ENCODE results near the gene CDC123. TPM values are rescaled to one million over a fixed set of nuclear protein-coding genes. Genes with fewer than 3 reads are reported as not detected.
"Not testable (repeated sequence)": the region's sequence is repeated elsewhere in the genome, so short reads cannot be mapped to it uniquely, and the experiment has no call there.

The CDC123 gene
- polyA plus RNA-seq, 2 of the 4 experiments (the other 2 are of a cell fraction) = 164 to 195 TPM

DNA sequence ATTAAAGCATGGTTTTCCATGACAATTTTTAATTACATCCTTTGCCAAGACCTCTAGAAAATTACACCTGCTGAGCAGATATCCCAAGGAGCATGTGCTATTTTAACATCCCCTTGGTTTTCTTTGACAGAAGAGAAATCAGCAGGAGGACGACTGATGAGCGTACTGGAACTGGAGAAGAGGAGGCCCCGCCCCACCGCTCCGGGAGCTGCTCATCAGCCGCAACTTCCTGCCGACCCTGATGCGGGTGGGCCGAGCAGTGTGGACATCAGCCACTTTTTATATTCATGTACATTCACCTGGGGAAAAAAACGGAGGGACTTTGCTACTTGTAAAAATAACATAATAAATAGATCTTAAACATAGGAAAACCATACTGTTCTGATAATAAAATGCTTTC lies 54.2 kb downstream of the CDC123 start:
- POLR2A ChIA-PET = no interaction called here
- FAIRE-seq = no peak
- Histone ChIP-seq H3K4me3 (no peak overlapping the region), H3K4me1 (no peaks in the 10 kb centered on the region; the same call in 2 of the 3 replicates), H3K27ac (no peak overlapping the region), H3K4me2 (no peak overlapping the region), H3K9me3 (no peaks in the 10 kb centered on the region)
- 94% methylated on average over 10 of the region's 10 CpGs for WGBS (ENCODE audit: missing lambda C conversion rate)
- no peak for ATAC-seq
- TF ChIP-seq CHD4 (IDR thresholded peaks at IDR 0.05; ENCODE audit: borderline replicate concordance) = no peak
- no peak for TF ChIP-seq JUNB (IDR thresholded peaks at IDR 0.05)
- CTCF ChIA-PET = interaction anchor here (1.4 to 5.3 kb wide), 2 partner anchors 11 to 35 kb away, joined by 4 to 20 read pairs; no protein-coding TSS in a partner anchor
- DNase-seq (ENCODE audit: low read depth in 1 of 2, low spot score in 1 of 2) = no peak

DNA sequence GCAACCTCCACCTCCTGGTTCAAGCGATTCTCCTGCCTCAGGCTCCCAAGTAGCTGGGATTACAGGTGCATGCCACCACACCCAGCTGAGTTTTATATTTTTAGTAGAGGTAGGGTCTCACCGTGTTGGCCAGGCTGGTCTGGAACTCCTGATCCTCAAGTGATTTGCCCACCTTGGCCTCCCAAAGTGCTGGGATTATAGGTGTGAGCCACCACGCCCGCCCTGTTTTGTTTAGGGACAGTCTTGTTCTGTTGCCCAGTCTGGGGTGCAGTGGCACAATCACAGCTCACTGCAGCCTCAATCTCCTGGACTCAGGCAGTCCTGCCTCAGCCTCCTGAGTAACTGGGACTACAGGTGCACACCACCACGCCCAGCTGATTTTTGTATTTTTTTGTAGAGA lies 54.7 kb downstream of the CDC123 start:
- H3K4me1 ChIP-seq; ATAC-seq; H3K4me2 ChIP-seq; H3K27ac ChIP-seq; DNase-seq (ENCODE audit: low read depth in 1 of 2, low spot score in 1 of 2); POLR2A ChIA-PET; FAIRE-seq; H3K4me3 ChIP-seq; H3K9me3 ChIP-seq: not testable (repeated sequence)
- CTCF ChIA-PET = interaction anchor here (1.4 to 5.3 kb wide), 2 partner anchors 11 to 35 kb away, joined by 4 to 20 read pairs; no protein-coding TSS in a partner anchor
- WGBS (ENCODE audit: missing lambda C conversion rate) = 98% methylated on average over 5 of the region's 5 CpGs

DNA sequence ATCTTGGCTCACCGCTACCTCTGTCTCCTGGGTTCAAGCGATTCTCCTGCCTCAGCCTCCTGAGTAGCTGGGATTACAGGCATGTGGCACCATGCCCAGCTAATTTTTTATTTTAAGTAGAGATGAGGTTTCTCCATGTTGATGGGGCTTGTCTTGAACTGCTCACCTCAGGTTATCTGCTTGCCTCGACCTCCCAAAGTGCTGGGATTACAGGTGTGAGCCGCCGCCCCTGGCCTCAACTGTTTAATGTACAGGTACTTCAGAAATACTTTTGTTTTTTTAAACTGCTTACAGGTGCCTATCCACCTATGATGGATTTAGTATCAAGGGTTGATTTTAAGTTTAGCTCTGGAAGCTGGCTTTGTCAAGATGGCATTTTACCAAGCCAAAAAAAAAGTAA lies 55.6 kb downstream of the CDC123 start:
- H3K9me3 ChIP-seq = no peaks in the 10 kb centered on the region
- FAIRE-seq (no peak), ATAC-seq (no peak), DNase-seq (ENCODE audit: low read depth in 1 of 2, low spot score in 1 of 2) (no peak)
- H3K27ac ChIP-seq = no peak overlapping the region
- CTCF ChIA-PET = interaction anchor here (0.8 to 5.3 kb wide), 5 partner anchors 12 to 459 kb away, joined by 3 to 20 read pairs (median 4); no protein-coding TSS in a partner anchor
- 97% methylated on average over 5 of the region's 5 CpGs for WGBS (ENCODE audit: missing lambda C conversion rate)
- no peak overlapping the region for H3K4me2 ChIP-seq
- H3K4me1 ChIP-seq = no peaks in the 10 kb centered on the region; the same call in 2 of the 3 replicates
- POLR2A ChIA-PET = no interaction called here
- TF ChIP-seq MYC (IDR thresholded peaks at IDR 0.05; ENCODE audit: borderline replicate concordance, low read length) = no peak
- TF ChIP-seq HOXA7 (CRISPR knock-in tag; IDR thresholded peaks at IDR 0.05) = no peak
- TF ChIP-seq MAFK (IDR thresholded peaks at IDR 0.05; ENCODE audit: partially characterized antibody) = no peak
- no peak for TF ChIP-seq NPAS2 (CRISPR knock-in tag; IDR thresholded peaks at IDR 0.05; ENCODE audit: borderline replicate concordance)
- TF ChIP-seq CBX8 (IDR thresholded peaks at IDR 0.05) = no peak
- TF ChIP-seq CEBPB (IDR thresholded peaks at IDR 0.05) = no peak
- TF ChIP-seq, protein P1, sequence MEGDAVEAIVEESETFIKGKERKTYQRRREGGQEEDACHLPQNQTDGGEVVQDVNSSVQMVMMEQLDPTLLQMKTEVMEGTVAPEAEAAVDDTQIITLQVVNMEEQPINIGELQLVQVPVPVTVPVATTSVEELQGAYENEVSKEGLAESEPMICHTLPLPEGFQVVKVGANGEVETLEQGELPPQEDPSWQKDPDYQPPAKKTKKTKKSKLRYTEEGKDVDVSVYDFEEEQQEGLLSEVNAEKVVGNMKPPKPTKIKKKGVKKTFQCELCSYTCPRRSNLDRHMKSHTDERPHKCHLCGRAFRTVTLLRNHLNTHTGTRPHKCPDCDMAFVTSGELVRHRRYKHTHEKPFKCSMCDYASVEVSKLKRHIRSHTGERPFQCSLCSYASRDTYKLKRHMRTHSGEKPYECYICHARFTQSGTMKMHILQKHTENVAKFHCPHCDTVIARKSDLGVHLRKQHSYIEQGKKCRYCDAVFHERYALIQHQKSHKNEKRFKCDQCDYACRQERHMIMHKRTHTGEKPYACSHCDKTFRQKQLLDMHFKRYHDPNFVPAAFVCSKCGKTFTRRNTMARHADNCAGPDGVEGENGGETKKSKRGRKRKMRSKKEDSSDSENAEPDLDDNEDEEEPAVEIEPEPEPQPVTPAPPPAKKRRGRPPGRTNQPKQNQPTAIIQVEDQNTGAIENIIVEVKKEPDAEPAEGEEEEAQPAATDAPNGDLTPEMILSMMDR (IDR thresholded peaks at IDR 0.05) = no peak
- TF ChIP-seq, protein P2, sequence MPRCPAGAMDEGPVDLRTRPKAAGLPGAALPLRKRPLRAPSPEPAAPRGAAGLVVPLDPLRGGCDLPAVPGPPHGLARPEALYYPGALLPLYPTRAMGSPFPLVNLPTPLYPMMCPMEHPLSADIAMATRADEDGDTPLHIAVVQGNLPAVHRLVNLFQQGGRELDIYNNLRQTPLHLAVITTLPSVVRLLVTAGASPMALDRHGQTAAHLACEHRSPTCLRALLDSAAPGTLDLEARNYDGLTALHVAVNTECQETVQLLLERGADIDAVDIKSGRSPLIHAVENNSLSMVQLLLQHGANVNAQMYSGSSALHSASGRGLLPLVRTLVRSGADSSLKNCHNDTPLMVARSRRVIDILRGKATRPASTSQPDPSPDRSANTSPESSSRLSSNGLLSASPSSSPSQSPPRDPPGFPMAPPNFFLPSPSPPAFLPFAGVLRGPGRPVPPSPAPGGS (IDR thresholded peaks at IDR 0.05) = no peak
- no peak for TF ChIP-seq NR3C1 (IDR thresholded peaks at IDR 0.05)
- no peak for TF ChIP-seq BHLHE40 (IDR thresholded peaks at IDR 0.05; ENCODE audit: low read depth, low read length)
- H3K4me3 ChIP-seq = no peak overlapping the region

DNA sequence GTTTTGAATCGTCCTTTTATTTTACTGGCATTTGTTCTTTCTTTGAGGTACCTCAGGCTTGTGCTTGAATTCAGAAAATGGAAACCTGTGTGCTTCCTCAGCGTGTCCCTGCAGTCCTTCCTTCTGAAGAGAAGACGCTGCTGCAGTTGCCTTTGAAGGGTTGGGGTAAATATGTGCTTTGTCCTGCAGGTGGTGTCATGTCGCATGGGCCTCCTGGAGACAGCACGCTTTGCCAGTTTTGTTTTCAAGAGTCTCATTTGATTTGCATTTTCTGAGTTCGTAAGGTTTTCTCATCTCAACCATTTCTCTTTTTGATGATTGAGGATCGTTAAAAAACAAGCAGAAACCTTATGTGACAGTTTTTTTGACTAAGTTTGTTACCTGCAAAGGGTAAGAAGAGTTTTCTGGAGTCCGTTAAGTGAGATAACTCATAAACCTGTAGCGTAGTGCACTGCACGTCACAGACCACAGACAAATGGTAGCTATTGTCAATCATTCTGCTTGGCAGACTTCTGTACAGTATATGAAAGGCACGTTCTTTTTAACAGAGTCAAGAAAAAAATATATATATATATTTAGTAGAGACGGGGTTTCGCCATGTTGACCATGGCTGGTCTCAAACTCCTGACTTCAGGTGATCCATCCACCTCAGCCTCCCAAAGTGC lies 57.0 kb downstream of the CDC123 start:
- DNase-seq (ENCODE audit: low read depth in 1 of 2, low spot score in 1 of 2) (peak; percentile 43 to 65), ATAC-seq (peak; percentile 82 to 88), FAIRE-seq (no peak)
- no peak overlapping the region for H3K4me2 ChIP-seq
- no peaks in the 10 kb centered on the region for H3K9me3 ChIP-seq
- no peaks in the 10 kb centered on the region for H3K4me1 ChIP-seq
- WGBS (ENCODE audit: missing lambda C conversion rate) = 82% methylated on average over 13 of the region's 13 CpGs
- H3K27ac ChIP-seq = no peak overlapping the region
- POLR2A ChIA-PET = no interaction called here
- TF ChIP-seq EHMT2 (IDR thresholded peaks at IDR 0.05; ENCODE audit: low read depth) = no peak
- TF ChIP-seq HOXB5 (CRISPR knock-in tag; IDR thresholded peaks at IDR 0.05) = no peak
- peak; percentile 53 for TF ChIP-seq SMC3 (IDR thresholded peaks at IDR 0.05)
- TF ChIP-seq RFX5 (IDR thresholded peaks at IDR 0.05) = no peak
- TF ChIP-seq RAD21 (conservative IDR thresholded peaks at IDR 0.05 in 1 of 2, IDR thresholded peaks at IDR 0.05 in 1 of 2) = peak; percentile 58 to 75
- TF ChIP-seq ZFP36 (IDR thresholded peaks at IDR 0.05; ENCODE audit: borderline replicate concordance, partially characterized antibody) = no peak
- TF ChIP-seq, protein P1 (IDR thresholded peaks at IDR 0.05) = peak; percentile 39; the same call in 2 of the 3 replicates
- no peak for TF ChIP-seq NR3C1 (IDR thresholded peaks at IDR 0.05)
- CTCF ChIA-PET = interaction anchor here (0.6 to 5.3 kb wide), 7 partner anchors 10 to 649 kb away, joined by 3 to 20 read pairs (median 4); no protein-coding TSS in a partner anchor
- H3K4me3 ChIP-seq = no peak overlapping the region
